Activated CD8-positive, alpha-beta memory T cell treated with anti-CD3 and anti-CD28 coated beads for 4 hours (primary cell): ENCODE results near the gene MALL.
"Not testable (repeated sequence)": the region's sequence is repeated elsewhere in the genome, so short reads cannot be mapped to it uniquely, and the experiment has no call there.

Experiments
- DNase-seq, 2 donors: peaks; one replicate each; pipeline ENCODE4 v3.0.0-alpha.2; 2020; ENCODE audit warnings: low read depth in 2 of 2

MALL gene

GRCh38 chr2:110115291-110116032, at the start of gene MALL:
Gene MALL, minus strand, starts transcription at chr2:110115822. Its CDS starts 30 bp downstream, at chr2:110115792.
- DNase-seq = no peak

DNA sequence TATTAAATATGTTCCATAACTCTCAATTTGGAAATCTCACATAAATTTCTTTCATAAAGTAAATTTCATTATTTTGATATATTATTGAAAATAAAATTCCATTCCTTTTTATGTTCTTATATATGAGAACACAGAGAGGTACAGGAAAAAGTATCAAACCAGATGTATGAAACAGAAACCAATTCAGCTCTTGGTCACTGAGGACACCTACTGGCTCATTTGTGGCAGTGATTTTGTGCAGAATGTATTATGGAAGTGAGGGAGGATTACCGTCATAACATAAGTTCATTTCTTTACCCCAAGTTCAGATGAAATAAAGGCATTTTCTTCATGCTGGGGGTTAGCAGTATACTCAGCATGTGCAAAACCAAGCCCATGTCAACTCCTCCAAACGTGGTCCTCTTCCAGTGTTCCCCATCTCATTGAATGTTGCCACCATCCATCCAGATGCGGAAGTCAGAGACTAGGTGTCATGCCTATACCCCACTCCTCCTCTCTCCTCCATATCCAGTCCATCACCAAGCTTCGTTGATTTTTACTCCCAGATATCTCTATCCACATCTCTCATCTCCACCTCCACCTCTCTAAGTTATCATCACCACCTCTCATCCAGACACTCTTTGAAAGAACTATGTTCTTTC, 41.7 kb upstream of the MALL start:
- no peak for DNase-seq

GRCh38 chr2:110154828-110155227, 39.2 kb upstream of the MALL start:
- not testable (repeated sequence) for DNase-seq

DNA sequence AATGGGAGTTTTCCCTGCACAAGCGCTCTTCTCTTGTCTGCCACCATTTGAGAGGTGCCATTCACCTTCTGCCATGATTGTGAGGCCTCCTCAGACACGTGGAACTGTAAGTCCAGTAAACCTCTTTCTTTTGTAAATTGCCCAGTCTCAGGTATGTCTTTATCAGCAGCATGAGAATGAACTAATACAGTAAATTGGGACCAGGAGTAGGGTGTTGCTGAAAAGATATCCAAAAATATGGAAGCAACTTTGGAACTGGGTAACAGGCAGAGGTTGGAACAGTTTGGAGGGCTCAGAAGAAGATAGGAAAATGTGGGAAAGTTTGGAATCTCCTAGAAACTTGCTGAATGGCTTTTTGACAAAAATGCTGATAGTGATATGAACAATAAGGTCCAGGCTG, 38.6 kb upstream of the MALL start:
- not testable (repeated sequence) for DNase-seq

DNA sequence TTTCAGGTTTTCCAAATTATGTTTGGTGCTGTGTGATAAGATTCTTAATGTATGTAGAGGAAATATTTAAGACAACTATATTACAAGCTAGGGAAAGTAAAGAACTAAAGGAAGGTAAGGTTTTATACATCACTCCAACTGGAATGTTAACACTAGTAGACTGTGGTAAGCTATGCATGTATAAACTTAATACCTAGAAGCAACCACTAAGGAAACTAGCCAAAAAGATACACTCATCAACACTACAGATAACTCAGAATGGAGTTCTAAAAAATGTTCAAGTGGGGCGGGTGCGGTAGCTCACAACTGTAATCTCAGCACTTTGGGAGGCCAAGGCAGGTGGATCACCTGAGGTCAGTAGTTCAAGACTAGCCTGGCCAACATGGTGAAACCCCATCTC, 37.8 kb upstream of the MALL start:
- no peak for DNase-seq

DNA sequence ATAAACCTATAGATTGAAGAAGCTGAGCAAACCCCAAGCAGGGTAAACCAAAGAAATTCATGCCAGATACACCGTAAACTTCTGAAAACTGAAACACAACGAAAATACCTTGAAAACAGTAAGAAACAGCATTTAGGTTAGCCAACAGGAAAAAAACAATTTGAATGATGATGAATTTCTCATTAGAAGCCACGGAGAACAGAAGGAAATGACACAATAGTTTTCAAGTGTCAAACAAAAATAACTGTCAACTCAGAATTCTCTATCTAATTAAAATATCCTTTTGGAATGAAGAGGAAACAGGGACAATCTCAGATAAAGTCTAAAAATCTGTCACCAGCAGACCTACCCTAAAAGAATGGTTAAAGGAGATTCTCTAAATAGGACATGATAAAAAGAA, 37.3 kb upstream of the MALL start:
- no peak for DNase-seq

DNA sequence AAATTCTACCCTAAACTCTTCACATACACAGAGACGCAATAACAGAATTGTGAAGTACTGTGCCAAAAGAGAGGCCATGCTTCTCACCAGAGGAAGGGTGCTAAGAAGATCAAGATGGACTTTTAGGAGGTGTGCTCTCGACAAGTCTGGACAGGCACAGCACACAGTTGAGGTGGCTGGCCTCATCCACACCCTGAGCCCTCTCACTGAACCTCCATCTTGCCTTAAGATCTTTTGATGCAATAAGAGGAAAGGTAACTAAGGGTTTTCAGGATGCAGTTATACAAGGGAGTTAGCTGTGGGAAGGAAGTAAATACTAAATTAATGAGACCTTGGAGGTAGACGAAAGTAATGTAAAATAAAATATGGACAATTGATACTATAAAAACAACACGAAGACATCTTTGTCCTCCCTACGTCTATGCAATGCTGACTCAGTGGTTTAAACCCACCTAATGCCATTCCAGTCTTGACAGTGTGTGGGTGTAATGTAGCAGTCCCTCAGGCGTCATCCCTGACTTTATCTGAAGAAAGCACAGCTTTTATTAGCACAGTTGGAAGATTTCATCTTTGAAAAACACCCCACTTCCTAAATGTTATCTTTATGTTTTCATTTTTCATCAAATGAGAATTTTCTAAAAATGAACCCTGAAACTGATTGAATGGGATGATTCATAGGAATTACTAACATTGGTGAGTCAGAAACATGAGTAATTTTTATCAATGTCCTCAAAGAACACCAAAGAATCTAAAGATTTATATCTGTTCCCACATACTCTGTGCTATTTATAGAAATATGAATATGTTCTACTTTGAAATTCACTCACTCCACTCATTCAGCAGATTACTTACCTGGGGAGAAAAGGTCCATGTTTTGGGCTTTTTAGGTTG, 34.0 kb upstream of the MALL start:
- DNase-seq = no peak

GRCh38 chr2:110146945-110147332, 31.3 kb upstream of the MALL start:
- no peak for DNase-seq

DNA sequence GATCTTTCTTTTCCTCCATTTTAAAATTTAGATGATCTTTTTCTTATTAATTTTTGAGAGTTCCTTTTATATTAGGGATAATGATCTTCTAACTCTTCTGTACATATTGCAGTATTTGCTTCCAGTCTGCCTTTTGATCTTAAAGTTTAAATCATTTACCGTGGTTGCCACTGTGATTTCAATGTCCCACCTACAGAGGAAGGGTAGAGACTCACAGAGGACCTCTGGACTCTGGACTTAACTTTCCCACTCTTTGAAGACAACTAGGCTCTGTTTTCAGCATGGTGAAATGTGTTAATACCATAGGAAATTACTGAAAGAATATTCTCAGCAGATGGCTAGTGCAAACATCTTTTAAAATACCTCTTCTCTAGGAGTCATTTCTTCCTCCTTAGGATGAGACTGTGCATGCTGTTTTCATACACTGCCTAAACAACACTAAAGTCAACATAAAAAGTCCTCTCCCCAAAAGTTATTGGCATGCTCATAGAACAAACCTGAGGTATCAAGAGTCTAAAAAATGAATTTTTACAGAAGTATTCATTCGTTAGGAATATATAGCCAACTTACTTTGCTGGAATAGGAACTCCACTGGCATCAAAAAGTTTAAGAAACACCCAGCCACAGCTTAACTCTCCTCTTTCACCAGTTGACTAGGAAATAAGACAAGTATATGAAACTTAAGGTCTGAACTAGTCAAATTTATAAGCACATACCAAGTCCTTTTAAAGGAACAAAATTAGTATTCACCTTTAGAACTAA, 30.7 kb upstream of the MALL start:
- DNase-seq = no peak

DNA sequence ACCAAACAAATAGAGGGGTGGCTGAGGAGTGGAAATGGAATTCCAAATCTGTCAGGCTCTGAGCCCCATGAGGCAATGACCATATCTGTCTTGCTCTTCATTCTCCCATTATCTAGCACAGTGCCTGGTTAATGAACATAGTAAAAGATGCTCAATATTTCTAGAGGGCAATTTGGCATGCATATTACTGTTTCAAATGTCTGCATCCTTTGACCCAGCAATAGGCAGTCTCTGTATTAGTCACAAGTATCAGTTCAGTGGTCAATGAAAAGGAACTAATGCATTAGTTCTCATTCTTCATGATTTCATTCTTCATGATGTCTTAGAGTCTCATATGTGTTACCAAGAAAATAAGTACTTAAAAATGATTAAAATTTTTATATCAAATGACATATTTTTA, 28.4 kb upstream of the MALL start:
- DNase-seq = no peak

DNA sequence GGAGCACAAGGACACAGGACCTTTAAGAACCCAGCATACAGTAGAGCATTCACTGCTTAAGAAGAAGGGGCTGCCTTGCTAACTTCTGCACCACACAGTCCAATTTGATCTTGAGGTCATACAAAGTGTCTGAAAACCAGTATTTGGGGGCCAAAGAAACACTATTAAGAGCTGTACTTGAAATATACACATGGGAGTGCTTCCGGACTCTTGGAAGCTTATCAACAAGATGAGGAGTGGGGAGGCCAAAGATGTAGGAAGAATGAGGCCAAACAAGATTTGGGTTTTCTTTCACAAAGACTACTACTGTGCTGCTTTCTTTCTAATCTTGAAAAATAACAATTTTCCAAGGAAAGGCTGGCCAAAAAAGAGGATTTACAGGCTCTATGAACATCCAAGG, 24.8 kb upstream of the MALL start:
- DNase-seq = no peak

- no peak for DNase-seq
Measured at GRCh38 chr2:110134025-110134424, 18.4 kb upstream of the MALL start.

DNA sequence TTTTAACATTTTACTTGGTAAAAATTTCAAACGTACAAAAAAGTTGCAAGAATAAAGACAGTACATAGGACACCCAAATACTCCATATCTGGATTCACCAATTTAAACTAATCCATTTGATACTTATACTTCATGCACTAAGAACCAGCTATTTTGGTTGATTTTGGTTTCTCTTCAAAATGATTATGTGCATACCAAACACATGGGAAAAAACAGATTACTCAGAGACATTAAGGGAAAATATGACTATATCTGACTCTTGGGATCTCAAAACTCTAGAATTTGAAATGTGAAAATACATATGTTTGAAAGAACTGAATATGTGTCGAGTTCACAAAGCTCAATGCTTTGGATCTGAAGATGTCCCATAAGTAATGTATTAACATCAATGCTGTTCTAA, 15.5 kb upstream of the MALL start:
- DNase-seq = no peak

GRCh38 chr2:110130757-110131156, 15.1 kb upstream of the MALL start:
- DNase-seq = no peak

DNA sequence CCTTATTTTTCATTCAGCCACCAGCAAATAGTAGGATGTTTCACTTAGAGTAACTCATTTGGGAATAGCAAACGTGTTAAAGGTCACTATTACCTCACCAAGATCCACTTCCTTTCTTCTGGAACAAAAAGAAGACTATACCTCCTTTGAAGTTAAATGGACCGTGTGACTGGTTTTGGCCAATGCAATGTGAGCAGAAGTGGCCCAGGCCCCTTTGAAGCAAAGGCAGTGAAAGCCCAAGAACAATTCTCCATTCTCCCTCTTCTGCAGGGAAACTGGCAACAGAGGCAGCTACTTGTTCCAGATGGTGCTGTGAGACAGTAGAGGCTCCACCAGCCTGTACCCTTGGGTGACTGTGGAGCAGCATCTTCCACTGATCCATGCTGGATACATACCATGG, 11.3 kb upstream of the MALL start:
- DNase-seq = no peak

GRCh38 chr2:110126086-110126773, 10.6 kb upstream of the MALL start:
- DNase-seq = no peak

- DNase-seq = no peak
Measured at GRCh38 chr2:110124939-110125691, 9.5 kb upstream of the MALL start.

DNA sequence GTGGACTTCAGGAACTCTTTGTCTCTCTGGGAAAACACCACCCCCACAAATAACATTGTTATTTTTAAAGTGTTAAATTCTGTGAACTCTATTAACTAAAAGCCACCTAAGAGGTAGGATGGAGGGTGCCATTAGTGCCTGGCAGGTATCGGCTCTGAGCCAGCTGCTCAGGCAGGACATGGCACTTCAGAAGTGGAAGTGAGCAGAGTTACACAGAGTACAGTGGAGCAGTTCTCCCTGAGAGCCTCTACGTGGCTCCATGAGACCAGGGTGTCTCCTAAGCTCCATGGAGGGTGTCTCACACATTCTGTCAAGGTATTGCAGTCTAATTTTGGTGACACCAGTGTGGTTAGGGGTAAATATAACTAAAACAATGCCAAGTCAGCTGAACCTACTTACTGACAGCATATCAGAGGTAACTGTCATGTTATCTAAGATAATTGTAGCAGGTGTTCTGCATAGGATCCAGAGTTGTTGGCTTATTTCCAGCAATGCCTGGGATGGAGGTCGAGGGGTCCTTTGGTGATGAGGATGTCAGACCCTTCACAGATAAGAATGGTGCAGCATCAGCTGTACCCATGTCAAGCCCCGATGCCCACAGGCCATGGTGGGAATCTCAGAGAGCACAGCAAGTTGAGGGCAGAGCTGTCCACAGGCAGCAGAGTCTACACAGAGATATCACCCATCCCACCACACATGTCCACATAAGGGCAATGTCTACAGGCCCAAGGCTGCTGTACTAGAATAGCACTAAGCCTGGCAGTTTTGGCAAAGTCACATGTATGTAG, 8.6 kb upstream of the MALL start:
- no peak for DNase-seq

DNA sequence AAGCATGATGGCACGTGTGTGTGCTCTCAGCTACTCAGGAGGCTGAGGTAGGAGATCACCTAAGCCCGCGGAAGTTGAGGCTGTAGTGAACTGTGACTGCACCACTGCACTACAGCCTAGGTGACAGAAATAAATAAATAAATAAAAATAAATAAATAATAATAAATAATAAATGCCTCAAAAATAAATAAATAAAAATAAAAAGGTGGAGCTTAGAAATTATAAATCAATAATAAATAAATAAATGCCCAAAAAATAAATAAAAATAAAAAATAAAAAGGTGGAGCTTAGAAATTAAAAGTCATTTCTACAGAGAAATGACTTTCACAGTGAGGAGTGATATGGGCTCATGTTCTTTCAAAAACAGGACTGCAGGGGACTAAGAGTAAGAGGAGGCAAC, 6.0 kb upstream of the MALL start:
- DNase-seq = no peak

GRCh38 chr2:110121052-110121334, 5.4 kb upstream of the MALL start:
- DNase-seq = no peak
